Stromal cell of bone marrow (primary cell): ENCODE results near the gene DOK3.
"Not testable (repeated sequence)": the region's sequence is repeated elsewhere in the genome, so short reads cannot be mapped to it uniquely, and the experiment has no call there.

ENCODE experiments used
- DNase-seq: peaks from one replicate; pipeline ENCODE4 v3.0.0-alpha.2; 2012; ENCODE audit warnings: low read depth

Gene DOK3

GRCh38 chr5:177496070-177496726, 13.4 kb downstream of the DOK3 start:
- DNase-seq = no peak

- DNase-seq = peak; percentile 77
These were observed 14.2 kb downstream of the DOK3 start for GRCh38 chr5:177495243-177496060.

- peak; percentile 70 for DNase-seq
These were observed 15.1 kb downstream of the DOK3 start for GRCh38 chr5:177494346-177495195.

- no peak for DNase-seq
These were observed 15.8 kb downstream of the DOK3 start for GRCh38 chr5:177493795-177494345.

- no peak for DNase-seq
These were observed 16.8 kb downstream of the DOK3 start for GRCh38 chr5:177492841-177493240.

GRCh38 chr5:177491983-177492746, 17.5 kb downstream of the DOK3 start:
- DNase-seq = no peak

- no peak for DNase-seq
These were observed 18.1 kb downstream of the DOK3 start for GRCh38 chr5:177491429-177491945.

- no peak for DNase-seq
These were observed 18.6 kb downstream of the DOK3 start for GRCh38 chr5:177490992-177491391.

- DNase-seq = no peak
These were observed 19.2 kb downstream of the DOK3 start for GRCh38 chr5:177490311-177490991.

GRCh38 chr5:177489119-177489716, 20.4 kb downstream of the DOK3 start:
- no peak for DNase-seq

- no peak for DNase-seq
These were observed 21.7 kb downstream of the DOK3 start for GRCh38 chr5:177487975-177488374.

GRCh38 chr5:177487144-177487543, 22.5 kb downstream of the DOK3 start:
- no peak for DNase-seq

- DNase-seq = no peak
These were observed 23.4 kb downstream of the DOK3 start for GRCh38 chr5:177486256-177486655.

- not testable (repeated sequence) for DNase-seq
These were observed 23.9 kb downstream of the DOK3 start for GRCh38 chr5:177485753-177486152.

GRCh38 chr5:177484902-177485549, 24.6 kb downstream of the DOK3 start:
- DNase-seq = no peak

- no peak for DNase-seq
These were observed 25.4 kb downstream of the DOK3 start for GRCh38 chr5:177483994-177484901.

GRCh38 chr5:177483042-177483441, 26.6 kb downstream of the DOK3 start:
- no peak for DNase-seq

GRCh38 chr5:177482359-177482795, 27.2 kb downstream of the DOK3 start:
- no peak for DNase-seq

GRCh38 chr5:177479774-177480173, 29.9 kb downstream of the DOK3 start:
- no peak for DNase-seq
